C4-2B (cell line): ENCODE measurements around the gene SLC2A14.
"Not testable (repeated sequence)": the region's sequence is repeated elsewhere in the genome, so short reads cannot be mapped to it uniquely, and the experiment has no call there.

Experiments used
- H3K27ac ChIP-seq: fragments of 450-650 bp; 2 replicates; pipeline ENCODE4 v1.5.1; 2017
- CTCF ChIP-seq: fragments of 450-650 bp; conservative IDR thresholded peaks from 2 replicates; pipeline ENCODE4 v1.5.1; 2017; ENCODE audit warnings: mild to moderate bottlenecking
- ZFX ChIP-seq: fragments of 450-650 bp; IDR thresholded peaks from 2 replicates; pipeline ENCODE4 v1.6.1; 2017

SLC2A14 gene

GRCh38 chr12:7857971-7858370, 14.7 kb downstream of the SLC2A14 start:
- H3K27ac ChIP-seq, result no peak overlapping the region
- no peak for TF ChIP-seq CTCF
- TF ChIP-seq ZFX, result no peak

GRCh38 chr12:7856516-7856915, 16.2 kb downstream of the SLC2A14 start:
- no peak overlapping the region for H3K27ac ChIP-seq

GRCh38 chr12:7853557-7853956, 19.2 kb downstream of the SLC2A14 start:
- H3K27ac ChIP-seq, result no peak overlapping the region
- TF ChIP-seq ZFX, result no peak
- TF ChIP-seq CTCF, result no peak

More at GRCh38 chr12:7856516-7856915, 16.2 kb downstream of the SLC2A14 start:
- TF ChIP-seq CTCF (no peak), ZFX (no peak)

GRCh38 chr12:7851622-7852081, 21.1 kb downstream of the SLC2A14 start:
- not testable (repeated sequence) for H3K27ac ChIP-seq

- H3K27ac ChIP-seq, result not testable (repeated sequence)
Observed at GRCh38 chr12:7850099-7850498, 22.6 kb downstream of the SLC2A14 start.

- not testable (repeated sequence) for H3K27ac ChIP-seq
Observed at GRCh38 chr12:7848098-7848422, 24.7 kb downstream of the SLC2A14 start.

- not testable (repeated sequence) for H3K27ac ChIP-seq
Observed at GRCh38 chr12:7847226-7848097, 25.3 kb downstream of the SLC2A14 start.

GRCh38 chr12:7844116-7844515, 28.6 kb downstream of the SLC2A14 start:
- H3K27ac ChIP-seq, result no peak overlapping the region

GRCh38 chr12:7843583-7843982, 29.1 kb downstream of the SLC2A14 start:
- H3K27ac ChIP-seq, result not testable (repeated sequence)

More at GRCh38 chr12:7844116-7844515, 28.6 kb downstream of the SLC2A14 start:
- no peak for TF ChIP-seq ZFX
- TF ChIP-seq CTCF, result no peak

- H3K27ac ChIP-seq, result not testable (repeated sequence)
Observed at GRCh38 chr12:7843149-7843548, 29.6 kb downstream of the SLC2A14 start.

- H3K27ac ChIP-seq, result not testable (repeated sequence)
Observed at GRCh38 chr12:7842444-7842843, 30.3 kb downstream of the SLC2A14 start.

- not testable (repeated sequence) for H3K27ac ChIP-seq
Observed at GRCh38 chr12:7839848-7840247, 32.9 kb downstream of the SLC2A14 start.

GRCh38 chr12:7839226-7839625, 33.5 kb downstream of the SLC2A14 start:
- not testable (repeated sequence) for H3K27ac ChIP-seq
